Endothelial cell of umbilical vein (primary cell): ENCODE results near the gene PAX5. TPM values are rescaled to one million over a fixed set of nuclear protein-coding genes. Genes with fewer than 3 reads are reported as not detected.

Experiments
- BruUV-seq: library from RNA; stranded (reverse); fragments of 400-500 nt; replicated peaks from 2 replicates; lab custom pipeline; 2021; lab: Mats Ljungman, UMichigan
- CTCF ChIA-PET: fragments of 300-600, 350-600 bp; sonication (Branson Sonifier 250); formaldehyde crosslinking; loops from one replicate; lab custom pipeline; 2021; ENCODE audit warnings: antibody characterized with exemption, inconsistent platforms; lab: Charles Lee
- POLR2A ChIA-PET: fragments of 300-600, 350-600 bp; sonication (Branson Sonifier 250); formaldehyde crosslinking; loops from one replicate; lab custom pipeline; 2021; ENCODE audit warnings: antibody characterized with exemption, inconsistent platforms; lab: Charles Lee
- DNase-seq: peaks from one replicate; pipeline ENCODE4 v3.0.0-alpha.2; 2011; ENCODE audit warnings: low read depth, low spot score
- FAIRE-seq: peaks from 2 replicates; lab custom pipeline; 2011; peaks lifted over from hg19 to GRCh38; lab: Jason Lieb, UNC
- H2AFZ ChIP-seq: 2 replicates; pipeline ENCODE4 v1.6.0; 2012; ENCODE audit warnings: low read depth, low read length, control low read depth, inconsistent platforms
- H3K27ac ChIP-seq: 2 replicates; pipeline ENCODE4 v1.5.1; 2011; ENCODE audit warnings: low read depth, mild to moderate bottlenecking, control low read depth, low read length, moderate library complexity; ENCODE audit not compliant: insufficient read depth
- H3K27me3 ChIP-seq, 2 experiments: 2 replicates each; pipeline versions ENCODE4 v1.6.0 to v1.6.1; 2011; ENCODE audit warnings: low read length in 2 of 2, mixed read lengths in 1 of 2; ENCODE audit not compliant: control insufficient read depth in 2 of 2, insufficient read depth in 2 of 2
- H3K36me3 ChIP-seq, 2 experiments: 2 replicates in 1 of 2; 3 replicates in 1 of 2; pipeline ENCODE4 v1.5.1; 2011; ENCODE audit warnings: low read length in 2 of 2, mild to moderate bottlenecking in 1 of 2, moderate library complexity in 1 of 2; ENCODE audit not compliant: control insufficient read depth in 2 of 2, insufficient read depth in 2 of 2; ENCODE audit errors: extremely low read depth in 1 of 2
- H3K4me1 ChIP-seq: 3 replicates; pipeline ENCODE4 v1.5.1; 2011; ENCODE audit warnings: mild to moderate bottlenecking, low read length; ENCODE audit not compliant: control insufficient read depth, insufficient read depth; ENCODE audit errors: extremely low read depth
- H3K4me2 ChIP-seq: 2 replicates; pipeline ENCODE4 v1.6.1; 2011; ENCODE audit warnings: low read length, control low read depth, mixed read lengths; ENCODE audit not compliant: insufficient read depth
- H3K4me3 ChIP-seq, 3 experiments: fragments of 200-600 bp in 1 of 3; sonication (generic), shearing (Covaris generic) in 1 of 3; replicated peaks in 1 of 3; 2 replicates each; pipeline ENCODE4 v1.5.1; 2011 to 2016; ENCODE audit warnings: control low read depth in 3 of 3, low read length in 3 of 3, mild to moderate bottlenecking in 2 of 3, inconsistent platforms in 1 of 3, low read depth in 1 of 3, moderate library complexity in 1 of 3; ENCODE audit not compliant: insufficient read depth in 1 of 3
- H3K79me2 ChIP-seq: 2 replicates; pipeline ENCODE4 v1.6.0; 2012; ENCODE audit warnings: low read length, inconsistent platforms; ENCODE audit not compliant: control insufficient read depth, insufficient read depth
- H3K9ac ChIP-seq: replicated peaks from 2 replicates; pipeline ENCODE3; 2011; ENCODE audit warnings: low read length, control low read depth; ENCODE audit not compliant: insufficient read depth; ENCODE audit errors: extremely low read depth
- H3K9me1 ChIP-seq: replicated peaks from 3 replicates; pipeline ENCODE4 v1.6.0; 2011; ENCODE audit warnings: mild to moderate bottlenecking, low read length; ENCODE audit not compliant: control insufficient read depth, insufficient read depth; ENCODE audit errors: extremely low read depth
- H3K9me3 ChIP-seq: replicated peaks from 2 replicates; pipeline ENCODE4 v1.5.1; 2012; ENCODE audit warnings: low read length, inconsistent platforms; ENCODE audit not compliant: control insufficient read depth, insufficient read depth
- H4K20me1 ChIP-seq: replicated peaks from 2 replicates; pipeline ENCODE3; 2011; ENCODE audit warnings: mild to moderate bottlenecking, low read length; ENCODE audit not compliant: control insufficient read depth, insufficient read depth; ENCODE audit errors: extremely low read depth
- CTCF ChIP-seq, 2 donors: IDR thresholded peaks; 1 replicate in 1 of 2; 2 replicates in 1 of 2; pipeline ENCODE4 v1.5.1; 2011; ENCODE audit warnings: low read length in 2 of 2, mild to moderate bottlenecking in 2 of 2, moderate library complexity in 2 of 2, control low read depth in 1 of 2, inconsistent platforms in 1 of 2, low read depth in 1 of 2; ENCODE audit not compliant: insufficient read depth in 1 of 2; ENCODE audit errors: extremely low read depth in 1 of 2
- EZH2 ChIP-seq: IDR thresholded peaks from 2 replicates; pipeline ENCODE4 v1.6.1; 2012; ENCODE audit warnings: borderline replicate concordance, low read depth, mild to moderate bottlenecking, moderate library complexity, low read length, inconsistent platforms; ENCODE audit not compliant: severe bottlenecking
- FOS ChIP-seq: IDR thresholded peaks from 2 replicates; pipeline ENCODE4 v1.6.1; 2011; ENCODE audit warnings: mild to moderate bottlenecking, low read length, moderate library complexity, borderline replicate concordance; ENCODE audit not compliant: insufficient read depth
- GATA2 ChIP-seq: IDR thresholded peaks from 2 replicates; pipeline ENCODE4 v1.7.0; 2011; ENCODE audit warnings: low read depth, mild to moderate bottlenecking, moderate library complexity, mixed read lengths, low read length; ENCODE audit not compliant: insufficient read length, insufficient read depth
- JUN ChIP-seq: IDR thresholded peaks from 2 replicates; pipeline ENCODE4 v1.6.1; 2011; ENCODE audit warnings: borderline replicate concordance, low read depth; ENCODE audit not compliant: insufficient read length, insufficient read depth
- MAX ChIP-seq: IDR thresholded peaks from 2 replicates; pipeline ENCODE4 v1.6.1; 2011; ENCODE audit not compliant: insufficient read depth, insufficient read length
- MYC ChIP-seq: IDR thresholded peaks from one replicate; pipeline ENCODE4 v1.6.1; 2011; ENCODE audit warnings: mild to moderate bottlenecking, low read depth, low read length
- POLR2A ChIP-seq: IDR thresholded peaks from 2 replicates; pipeline ENCODE4 v1.6.1; 2012; ENCODE audit warnings: low read depth, mild to moderate bottlenecking, control low read depth, low read length
- POLR2AphosphoS5 ChIP-seq: IDR thresholded peaks from 2 replicates; pipeline ENCODE4 v1.6.1; 2012; ENCODE audit warnings: low read depth, mild to moderate bottlenecking, control low read depth, low read length, moderate library complexity; ENCODE audit not compliant: insufficient read depth
- dilution Hi-C: fragments of 300-500 bp; cut with MboI; formaldehyde crosslinking; loops from one replicate; pipeline ENCODE4 v1.15.0; 2019; ENCODE audit warnings: low sequenced_read_pairs; ENCODE audit not compliant: extremely low pct_ligation_motif_present
- intact Hi-C: fragments of 100-400 bp; cut with micrococcal nuclease; formaldehyde crosslinking; loops from one replicate; pipeline ENCODE4 v1.10.0; 2022
- polyA plus RNA-seq, 4 experiments: library from polyadenylated mRNA; depleted of rRNA in 3 of 4; stranded (reverse) in 3 of 4; unstranded in 1 of 4; fragments of >200 nt; gene quantifications; 2 replicates each; pipeline versions ENCODE4 v1.2.1 to v1.2.3, GENCODE V29; 2011 to 2012; ENCODE audit warnings: missing spikeins in 1 of 4
- total RNA-seq: library from RNA; stranded (reverse); gene quantifications from 2 replicates; pipeline ENCODE4 v1.2.3, GENCODE V29; 2021

The PAX5 gene
- total and polyA plus RNA-seq, 2 donors (not counting 3 experiments of a cell fraction or from before 2014, with no cell fraction given) = not detected

GRCh38 chr9:36902861-36903524, 131.1 kb downstream of the PAX5 start:
- no peak overlapping the region for H3K9ac ChIP-seq
- H3K36me3 ChIP-seq = no peaks in the 10 kb centered on the region
- FAIRE-seq = no peak
- ChIA-PET CTCF (interaction anchor here (1.8 to 2.6 kb wide), 2 partner anchors 10 to 29 kb away, joined by 7 to 14 read pairs; no protein-coding TSS in a partner anchor), POLR2A (no interaction called here)
- peaks cover 3% of the 10 kb centered on the region for H3K4me1 ChIP-seq
- H3K27me3 ChIP-seq = peaks cover 15 to 18% of the 10 kb centered on the region in 2 experiments
- intact Hi-C loops (no loop called here), dilution Hi-C loops (no loop called here)
- no peak overlapping the region for H3K27ac ChIP-seq
- no peaks in the 10 kb centered on the region for H3K9me3 ChIP-seq
- H3K4me2 ChIP-seq = no peak overlapping the region
- H2AFZ ChIP-seq = no peak overlapping the region
- no peak overlapping the region for H3K4me3 ChIP-seq
- BruUV-seq = no TSS peak
- no peaks in the 10 kb centered on the region for H3K9me1 ChIP-seq
- no peak for DNase-seq
- H3K79me2 ChIP-seq = no peaks in the 10 kb centered on the region
- TF ChIP-seq POLR2AphosphoS5 = no peak
- no peak for TF ChIP-seq MYC
- no peak for TF ChIP-seq CTCF (IDR thresholded peaks at IDR 0.05; ENCODE audit: extremely low read depth in 1 of 2, insufficient read depth in 1 of 2, low read depth in 1 of 2, low read length in 2 of 2)
- TF ChIP-seq MAX = no peak
- no peak for TF ChIP-seq FOS
- no peak for TF ChIP-seq JUN
- no peak for TF ChIP-seq GATA2
- TF ChIP-seq POLR2A = no peak
- TF ChIP-seq EZH2 = no peak
- H4K20me1 ChIP-seq = no peaks in the 10 kb centered on the region
